Trophoblast cell (in vitro differentiated cells and primary cell): ENCODE measurements around the gene IQSEC1.
A peak's percentile ranks its signal among the peaks of the same experiment; 100 is the strongest.

Experiments used
- DNase-seq, 2 donors: peaks; one replicate each; pipeline ENCODE4 v3.0.0-alpha.2; 2016
- H2AFZ ChIP-seq: 2 replicates; pipeline ENCODE4 v1.6.1; 2013; ENCODE audit warnings: low read length, moderate library complexity, mild to moderate bottlenecking; ENCODE audit not compliant: insufficient read depth, poor library complexity
- H2AK5ac ChIP-seq: 2 replicates; pipeline ENCODE4 v1.6.1; 2013; ENCODE audit warnings: mild to moderate bottlenecking, low read length
- H2BK120ac ChIP-seq: 2 replicates; pipeline ENCODE4 v1.6.1; 2013; ENCODE audit warnings: low read length, mild to moderate bottlenecking, moderate library complexity; ENCODE audit not compliant: insufficient read depth, poor library complexity
- H2BK12ac ChIP-seq: 2 replicates; pipeline ENCODE4 v1.6.1; 2013; ENCODE audit warnings: mild to moderate bottlenecking, low read length, moderate library complexity
- H2BK5ac ChIP-seq: 2 replicates; pipeline ENCODE4 v1.6.1; 2013; ENCODE audit warnings: low read length, low read depth, moderate library complexity, mild to moderate bottlenecking; ENCODE audit not compliant: poor library complexity
- H3K14ac ChIP-seq: 2 replicates; pipeline ENCODE4 v1.6.1; 2013; ENCODE audit warnings: mild to moderate bottlenecking, low read length
- H3K18ac ChIP-seq: 2 replicates; pipeline ENCODE4 v1.6.1; 2013; ENCODE audit warnings: mild to moderate bottlenecking, low read length
- H3K23ac ChIP-seq: 2 replicates; pipeline ENCODE4 v1.6.1; 2013; ENCODE audit warnings: low read length
- H3K27ac ChIP-seq: 2 replicates; pipeline ENCODE4 v1.5.1; 2013; ENCODE audit warnings: low read depth, mild to moderate bottlenecking, inconsistent platforms, low read length, moderate library complexity
- H3K27me3 ChIP-seq: 2 replicates; pipeline ENCODE4 v1.6.1; 2013; ENCODE audit warnings: inconsistent platforms, mild to moderate bottlenecking, low read length, moderate library complexity; ENCODE audit not compliant: insufficient read depth
- H3K36me3 ChIP-seq, 2 experiments: 1 replicate in 1 of 2; 2 replicates in 1 of 2; pipeline ENCODE4 v1.6.1; 2013; ENCODE audit warnings: low read length in 2 of 2, mild to moderate bottlenecking in 2 of 2, moderate library complexity in 1 of 2; ENCODE audit not compliant: insufficient read depth in 2 of 2, control insufficient read depth in 1 of 2
- H3K4ac ChIP-seq: 2 replicates; pipeline ENCODE4 v1.6.1; 2013; ENCODE audit warnings: low read depth, mild to moderate bottlenecking, low read length, moderate library complexity
- H3K4me1 ChIP-seq, 2 experiments: 1 replicate in 1 of 2; 2 replicates in 1 of 2; pipeline ENCODE4 v1.6.1; 2013; ENCODE audit warnings: low read length in 2 of 2, mild to moderate bottlenecking in 2 of 2, moderate library complexity in 1 of 2; ENCODE audit not compliant: insufficient read depth in 2 of 2, control insufficient read depth in 1 of 2
- H3K4me2 ChIP-seq: 2 replicates; pipeline ENCODE4 v1.6.1; 2013; ENCODE audit warnings: inconsistent platforms, mild to moderate bottlenecking, low read length, moderate library complexity
- H3K4me3 ChIP-seq: 2 replicates; pipeline ENCODE4 v1.5.1; 2013; ENCODE audit warnings: mild to moderate bottlenecking, low read depth, low read length, inconsistent platforms
- H3K79me1 ChIP-seq: one replicate; pipeline ENCODE4 v1.6.1; 2013; ENCODE audit warnings: low read length
- H3K79me2 ChIP-seq: 2 replicates; pipeline ENCODE4 v1.6.1; 2013; ENCODE audit warnings: low read length, mild to moderate bottlenecking; ENCODE audit not compliant: control insufficient read depth, insufficient read depth, poor library complexity
- H3K9ac ChIP-seq: 2 replicates; pipeline ENCODE4 v1.6.1; 2013; ENCODE audit warnings: mild to moderate bottlenecking, low read length
- H3K9me3 ChIP-seq: 2 replicates; pipeline ENCODE4 v1.6.1; 2013; ENCODE audit warnings: low read depth, mild to moderate bottlenecking, control low read depth, inconsistent platforms, low read length; ENCODE audit not compliant: insufficient read depth
- H4K12ac ChIP-seq: 2 replicates; pipeline ENCODE4 v1.6.1; 2013; ENCODE audit warnings: low read depth, mild to moderate bottlenecking, low read length, moderate library complexity
- H4K8ac ChIP-seq: 2 replicates; pipeline ENCODE4 v1.6.1; 2013; ENCODE audit warnings: low read depth, mild to moderate bottlenecking, low read length, moderate library complexity
- H4K91ac ChIP-seq: one replicate; pipeline ENCODE4 v1.6.1; 2013; ENCODE audit warnings: low read depth, mild to moderate bottlenecking, low read length, moderate library complexity
- WGBS: extraction: QIAGEN DNeasy Blood & Tissue Kit; methylation state at CpG from one replicate; pipeline ENCODE4 v1.1.7; 2013; ENCODE audit warnings: missing lambda C conversion rate; ENCODE audit not compliant: insufficient read length, insufficient coverage; ENCODE audit errors: extremely low coverage; 5-methylcytosine and 5-hydroxymethylcytosine counted together

IQSEC1 gene

GRCh38 chr3:12994607-12995388 lies 78.4 kb downstream of the IQSEC1 start:
- peak overlapping the region; percentile 2 for H3K18ac ChIP-seq
- peak overlapping the region; percentile 55 for H3K14ac ChIP-seq
- H4K91ac ChIP-seq, result peak overlapping the region; percentile 78
- peak overlapping the region; percentile 93 for H3K4me2 ChIP-seq
- H3K9me3 ChIP-seq, result no peaks in the 10 kb centered on the region
- WGBS, result no CpG with 5 or more reads among the region's 58 CpGs
- peaks cover 29% of the 10 kb centered on the region for H3K79me1 ChIP-seq
- H2AFZ ChIP-seq, result peak overlapping the region; percentile 12
- H2BK12ac ChIP-seq, result peak overlapping the region; percentile 2
- H4K12ac ChIP-seq, result peak overlapping the region; percentile 10
- no peaks in the 10 kb centered on the region for H3K27me3 ChIP-seq
- peak overlapping the region; percentile 55 for H4K8ac ChIP-seq
- H3K23ac ChIP-seq, result no peak overlapping the region
- H3K9ac ChIP-seq, result peak overlapping the region; percentile 69
- peaks cover 10% of the 10 kb centered on the region for H3K79me2 ChIP-seq
- peak overlapping the region; percentile 90 for H3K4me3 ChIP-seq
- H3K36me3 ChIP-seq, result no peaks in the 10 kb centered on the region
- H3K4ac ChIP-seq, result no peak overlapping the region
- peak overlapping the region; percentile 36 for H2AK5ac ChIP-seq
- DNase-seq, result peak; percentile 88 to 93
- peak overlapping the region; percentile 4 for H3K27ac ChIP-seq
- peak overlapping the region; percentile 22 for H2BK120ac ChIP-seq
- H3K4me1 ChIP-seq, result peaks cover 29 to 34% of the 10 kb centered on the region in 2 experiments
- peak overlapping the region; percentile 2 for H2BK5ac ChIP-seq

GRCh38 chr3:12994357-12994606 lies 78.9 kb downstream of the IQSEC1 start:
- Histone ChIP-seq H2AFZ (peak overlapping the region; percentile 12), H3K27me3 (no peaks in the 10 kb centered on the region), H3K23ac (no peak overlapping the region), H3K36me3 (no peaks in the 10 kb centered on the region), H4K8ac (peak overlapping the region; percentile 55), H3K4me1 (peaks cover 29 to 39% of the 10 kb centered on the region in 2 experiments), H3K27ac (peak overlapping the region; percentile 50), H2BK5ac (no peak overlapping the region), H4K12ac (peak overlapping the region; percentile 7), H2BK12ac (no peak overlapping the region), H2BK120ac (no peak overlapping the region), H3K79me2 (peaks cover 11% of the 10 kb centered on the region), H3K9ac (peak overlapping the region; percentile 69), H3K9me3 (no peaks in the 10 kb centered on the region), H4K91ac (peak overlapping the region; percentile 78), H3K4ac (peak overlapping the region; percentile 8), H3K79me1 (peaks cover 30% of the 10 kb centered on the region), H3K18ac (peak overlapping the region; percentile 2), H2AK5ac (no peak overlapping the region), H3K4me3 (peak overlapping the region; percentile 90), H3K4me2 (peak overlapping the region; percentile 93), H3K14ac (peak overlapping the region; percentile 55)
- peak in 1 of 2 donors; percentile 52 for DNase-seq
- whole genome bisulfite sequencing, result no CpG with 5 or more reads among the region's 25 CpGs

- Histone ChIP-seq H3K79me1 (peaks cover 30% of the 10 kb centered on the region), H3K4me3 (peak overlapping the region; percentile 90), H2BK120ac (peak overlapping the region; percentile 94), H4K91ac (peak overlapping the region; percentile 91), H3K36me3 (no peaks in the 10 kb centered on the region), H3K14ac (peak overlapping the region; percentile 95), H2BK5ac (peak overlapping the region; percentile 71), H4K12ac (peak overlapping the region; percentile 74), H2AFZ (peak overlapping the region; percentile 88), H4K8ac (peak overlapping the region; percentile 91), H2AK5ac (peak overlapping the region; percentile 77), H3K9me3 (no peaks in the 10 kb centered on the region), H3K4ac (peak overlapping the region; percentile 80), H3K4me1 (peaks cover 29 to 39% of the 10 kb centered on the region in 2 experiments), H3K23ac (no peak overlapping the region), H3K18ac (peak overlapping the region; percentile 92), H3K27me3 (no peaks in the 10 kb centered on the region), H2BK12ac (peak overlapping the region; percentile 76), H3K79me2 (peaks cover 11% of the 10 kb centered on the region), H3K9ac (peak overlapping the region; percentile 10), H3K4me2 (peak overlapping the region; percentile 93), H3K27ac (peak overlapping the region; percentile 50)
- peak in 1 of 2 donors; percentile 55 for DNase-seq
- no CpG with 5 or more reads among the region's 114 CpGs for WGBS
Observed at GRCh38 chr3:12993517-12994356, 79.5 kb downstream of the IQSEC1 start.

- Histone ChIP-seq H3K36me3 (no peaks in the 10 kb centered on the region), H2AK5ac (peak overlapping the region; percentile 85), H3K4me3 (peak overlapping the region; percentile 90), H3K9ac (no peak overlapping the region), H3K4ac (peak overlapping the region; percentile 17), H3K79me1 (peaks cover 30% of the 10 kb centered on the region), H3K18ac (peak overlapping the region; percentile 19), H3K4me1 (peaks cover 29 to 42% of the 10 kb centered on the region in 2 experiments), H4K8ac (peak overlapping the region; percentile 8), H2BK12ac (peak overlapping the region; percentile 59), H3K4me2 (peak overlapping the region; percentile 93), H2BK120ac (peak overlapping the region; percentile 94), H3K9me3 (no peaks in the 10 kb centered on the region), H3K27ac (peak overlapping the region; percentile 50), H4K12ac (peak overlapping the region; percentile 26), H3K27me3 (no peaks in the 10 kb centered on the region), H3K79me2 (peaks cover 11% of the 10 kb centered on the region), H3K14ac (peak overlapping the region; percentile 4), H3K23ac (no peak overlapping the region), H2AFZ (peak overlapping the region; percentile 6), H4K91ac (peak overlapping the region; percentile 91), H2BK5ac (peak overlapping the region; percentile 18)
- no CpG with 5 or more reads among the region's 24 CpGs for WGBS
- peak; percentile 81 to 91 for DNase-seq
Observed at GRCh38 chr3:12992629-12993516, 80.4 kb downstream of the IQSEC1 start.
